PC-9 (cell line): ENCODE results near the gene ATP6V1G2. TPM values are rescaled to one million over a fixed set of nuclear protein-coding genes. Genes with fewer than 3 reads are reported as not detected.

Experiments
- BruUV-seq: library from RNA; stranded (reverse); fragments of 400-500 nt; replicated peaks from 2 replicates; lab custom pipeline; 2021; lab: Mats Ljungman, UMichigan
- CTCF ChIA-PET: fragments of 300-600 bp; sonication (Branson Sonifier 250); formaldehyde crosslinking; loops from one replicate; lab custom pipeline; 2022; ENCODE audit warnings: antibody characterized with exemption; lab: Charles Lee
- POLR2A ChIA-PET: fragments of 300-600 bp; sonication (Branson Sonifier 250); formaldehyde crosslinking; loops from one replicate; lab custom pipeline; 2022; ENCODE audit warnings: antibody characterized with exemption; ENCODE audit not compliant: unreplicated experiment; lab: Charles Lee
- DNase-seq, 2 experiments: peaks; one replicate each; pipeline versions ENCODE4 v3.0.0 to v3.0.0-alpha.2; 2015 to 2022; ENCODE audit warnings: mixed read lengths in 1 of 2
- H2AFZ ChIP-seq: fragments of 200-600 bp; sonication (generic); 2 replicates; pipeline ENCODE4 v1.8.1; 2017; ENCODE audit warnings: antibody characterized with exemption
- H3F3A ChIP-seq: fragments of 200-600 bp; sonication (generic); 2 replicates; pipeline ENCODE4 v1.8.1; 2017; ENCODE audit warnings: antibody characterized with exemption, mild to moderate bottlenecking, low read depth; ENCODE audit not compliant: insufficient read depth
- H3K27ac ChIP-seq: fragments of 200-600 bp; sonication (generic); 2 replicates; pipeline ENCODE4 v1.6.1; 2016; ENCODE audit warnings: mixed run types
- H3K27me3 ChIP-seq: fragments of 200-600 bp; sonication (generic); 2 replicates; pipeline ENCODE4 v1.6.1; 2016; ENCODE audit warnings: low read depth, mixed run types; ENCODE audit not compliant: insufficient read depth
- H3K36me3 ChIP-seq: fragments of 200-600 bp; sonication (generic); 2 replicates; pipeline ENCODE4 v1.6.1; 2016; ENCODE audit warnings: low read depth, mixed run types
- H3K4me1 ChIP-seq: fragments of 200-600 bp; sonication (generic); replicated peaks from 2 replicates; pipeline ENCODE4 v1.6.1; 2016; ENCODE audit warnings: mixed run types; ENCODE audit not compliant: insufficient read depth
- H3K4me2 ChIP-seq: fragments of 200-600 bp; sonication (generic); 2 replicates; pipeline ENCODE4 v1.6.1; 2017; ENCODE audit warnings: mixed run types
- H3K4me3 ChIP-seq: fragments of 200-600 bp; sonication (generic); 2 replicates; pipeline ENCODE4 v1.6.1; 2016; ENCODE audit warnings: mixed run types
- H3K79me2 ChIP-seq: fragments of 200-600 bp; sonication (generic); 2 replicates; pipeline ENCODE4 v1.6.1; 2017; ENCODE audit warnings: low read depth, mixed run types
- H3K9me2 ChIP-seq: fragments of 200-600 bp; sonication (generic); 2 replicates; pipeline ENCODE4 v1.8.1; 2017; ENCODE audit warnings: mild to moderate bottlenecking; ENCODE audit not compliant: insufficient read depth
- H3K9me3 ChIP-seq: fragments of 200-600 bp; sonication (generic); 2 replicates; pipeline ENCODE4 v1.8.1; 2016; ENCODE audit warnings: low read depth; ENCODE audit not compliant: insufficient read depth
- H4K20me1 ChIP-seq: fragments of 200-600 bp; sonication (generic); 2 replicates; pipeline ENCODE4 v1.8.1; 2017; ENCODE audit not compliant: insufficient read depth
- EZH2 ChIP-seq: fragments of 200-600 bp; sonication (generic); IDR thresholded peaks from 2 replicates; pipeline ENCODE4 v1.8.0; 2017; ENCODE audit warnings: antibody characterized with exemption, low read depth
- intact Hi-C: fragments of 100-400 bp; cut with micrococcal nuclease; formaldehyde crosslinking; loops from one replicate; pipeline ENCODE4 v1.10.0; 2022; ENCODE audit not compliant: unreplicated experiment
- total RNA-seq: library from RNA; stranded (reverse); gene quantifications from 2 replicates; pipeline ENCODE4 v1.2.3, GENCODE V29; 2021
- TF ChIP-seq, protein P1 (sequence below): fragments of 200-600 bp; sonication (generic); conservative IDR thresholded peaks from 2 replicates; pipeline ENCODE4 v1.6.1; 2017; ENCODE audit warnings: mixed run types, antibody characterized with exemption, mild to moderate bottlenecking, moderate library complexity

The ATP6V1G2 gene
- total RNA-seq, 1 experiment from 2014 or later, result 1.8 TPM

DNA sequence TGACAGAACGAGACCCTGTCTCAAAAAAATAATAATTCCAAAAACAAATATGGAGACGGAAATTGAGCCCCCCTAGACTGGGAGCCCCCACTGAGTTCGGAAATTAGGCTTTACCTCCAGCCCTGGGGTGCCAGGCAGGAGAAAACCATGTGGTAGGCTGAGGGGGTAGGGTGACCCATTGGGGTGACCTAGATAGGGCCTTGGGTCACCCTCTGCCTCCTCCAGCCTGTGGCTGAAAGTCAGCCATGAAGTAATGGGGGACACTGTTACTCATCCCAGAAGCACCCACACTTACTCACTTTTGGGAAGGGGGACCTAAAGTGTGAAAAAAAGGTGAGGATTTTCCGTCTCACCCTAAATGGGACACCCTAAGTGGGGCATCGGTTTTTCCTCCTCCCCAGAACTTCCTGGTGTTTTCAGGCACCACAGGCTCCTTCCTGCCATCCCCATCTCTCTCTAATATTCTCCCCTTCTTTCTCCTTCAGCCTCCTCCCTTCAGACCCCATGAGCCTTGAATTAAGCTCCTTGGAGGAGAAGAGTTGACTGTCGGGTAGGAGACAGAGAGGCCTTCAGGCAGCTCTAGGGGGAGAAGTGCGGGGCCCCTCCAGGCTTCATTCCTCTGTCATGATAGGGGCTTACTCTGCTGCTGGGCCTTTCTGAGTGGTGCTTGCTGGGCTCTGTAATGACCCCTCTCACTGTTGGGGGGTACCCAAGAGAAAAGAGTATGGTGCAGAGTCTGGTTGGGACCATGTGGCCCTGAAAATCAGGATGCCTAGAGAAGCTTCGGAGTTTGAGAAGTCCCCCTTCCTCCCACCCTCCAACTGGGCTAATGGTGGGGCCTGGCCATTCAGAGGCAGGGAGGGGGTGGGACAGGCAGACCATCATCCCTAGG lies 33.4 kb upstream of the ATP6V1G2 start:
- H3K27me3 ChIP-seq, result 0 out of 2 replicates have a peak, but pooled peaks cover 5% of the 10 kb centered on the region
- no peak overlapping the region for H3K27ac ChIP-seq
- no peak for DNase-seq
- no TSS peak for BruUV-seq
- intact Hi-C loops, result no loop called here
- ChIA-PET POLR2A (no interaction called here), CTCF (interaction anchor here (0.6 to 2.2 kb wide), 2 partner anchors 18 to 33 kb away, joined by 3 to 11 read pairs; partner anchors contain the start of gene NFKBIL1)
- H2AFZ ChIP-seq, result no peak overlapping the region
- no peaks in the 10 kb centered on the region for H3K36me3 ChIP-seq
- H4K20me1 ChIP-seq, result no peaks in the 10 kb centered on the region
- H3K4me3 ChIP-seq, result no peak overlapping the region
- 0 out of 2 replicates have a peak overlapping the region, but pooled peaks have one; percentile 91 for H3K4me2 ChIP-seq
- H3K9me2 ChIP-seq, result no peaks in the 10 kb centered on the region
- H3K79me2 ChIP-seq, result no peaks in the 10 kb centered on the region
- H3K4me1 ChIP-seq, result 0 out of 2 replicates have a peak, but pooled peaks cover 5% of the 10 kb centered on the region
- peaks cover 5% of the 10 kb centered on the region; the same call in 1 of the 2 replicates for H3F3A ChIP-seq
- TF ChIP-seq, protein P1, sequence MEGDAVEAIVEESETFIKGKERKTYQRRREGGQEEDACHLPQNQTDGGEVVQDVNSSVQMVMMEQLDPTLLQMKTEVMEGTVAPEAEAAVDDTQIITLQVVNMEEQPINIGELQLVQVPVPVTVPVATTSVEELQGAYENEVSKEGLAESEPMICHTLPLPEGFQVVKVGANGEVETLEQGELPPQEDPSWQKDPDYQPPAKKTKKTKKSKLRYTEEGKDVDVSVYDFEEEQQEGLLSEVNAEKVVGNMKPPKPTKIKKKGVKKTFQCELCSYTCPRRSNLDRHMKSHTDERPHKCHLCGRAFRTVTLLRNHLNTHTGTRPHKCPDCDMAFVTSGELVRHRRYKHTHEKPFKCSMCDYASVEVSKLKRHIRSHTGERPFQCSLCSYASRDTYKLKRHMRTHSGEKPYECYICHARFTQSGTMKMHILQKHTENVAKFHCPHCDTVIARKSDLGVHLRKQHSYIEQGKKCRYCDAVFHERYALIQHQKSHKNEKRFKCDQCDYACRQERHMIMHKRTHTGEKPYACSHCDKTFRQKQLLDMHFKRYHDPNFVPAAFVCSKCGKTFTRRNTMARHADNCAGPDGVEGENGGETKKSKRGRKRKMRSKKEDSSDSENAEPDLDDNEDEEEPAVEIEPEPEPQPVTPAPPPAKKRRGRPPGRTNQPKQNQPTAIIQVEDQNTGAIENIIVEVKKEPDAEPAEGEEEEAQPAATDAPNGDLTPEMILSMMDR, result no peak
- H3K9me3 ChIP-seq, result no peaks in the 10 kb centered on the region

DNA sequence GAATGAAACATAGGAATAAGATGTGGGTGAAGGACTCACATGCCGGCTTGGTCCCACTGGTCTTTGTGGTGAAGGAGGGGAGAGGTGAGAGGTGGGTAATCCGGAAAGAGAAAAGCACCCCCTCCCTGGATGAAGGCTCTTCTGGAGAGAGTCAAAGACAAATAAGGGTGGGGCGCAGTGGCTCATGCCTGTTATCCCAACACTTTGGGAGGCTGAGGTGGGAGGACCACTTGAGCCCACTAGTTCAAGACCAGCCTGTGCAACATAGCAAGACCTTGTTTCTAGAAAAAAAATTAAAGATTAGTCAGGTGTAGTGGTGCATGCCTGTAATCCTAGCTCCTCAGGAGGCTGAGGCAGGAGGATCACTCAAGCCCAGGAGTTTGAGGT lies 32.7 kb upstream of the ATP6V1G2 start:
- intact Hi-C loops, result no loop called here
- no peak for DNase-seq
- 0 out of 2 replicates have a peak, but pooled peaks cover 5% of the 10 kb centered on the region for H3K4me1 ChIP-seq
- H3K79me2 ChIP-seq, result no peaks in the 10 kb centered on the region
- TF ChIP-seq EZH2, result no peak
- TF ChIP-seq, protein P1, result no peak
- no peak overlapping the region for H3K27ac ChIP-seq
- no peaks in the 10 kb centered on the region for H4K20me1 ChIP-seq
- POLR2A ChIA-PET, result no interaction called here
- H2AFZ ChIP-seq, result no peak overlapping the region
- no peaks in the 10 kb centered on the region for H3K9me2 ChIP-seq
- H3F3A ChIP-seq, result peaks cover 5% of the 10 kb centered on the region; the same call in 1 of the 2 replicates
- H3K9me3 ChIP-seq, result no peaks in the 10 kb centered on the region
- 0 out of 2 replicates have a peak, but pooled peaks cover 5% of the 10 kb centered on the region for H3K27me3 ChIP-seq
- H3K36me3 ChIP-seq, result no peaks in the 10 kb centered on the region
- CTCF ChIA-PET, result no interaction called here
- no TSS peak for BruUV-seq
- no peak overlapping the region for H3K4me3 ChIP-seq
- no peak overlapping the region for H3K4me2 ChIP-seq

DNA sequence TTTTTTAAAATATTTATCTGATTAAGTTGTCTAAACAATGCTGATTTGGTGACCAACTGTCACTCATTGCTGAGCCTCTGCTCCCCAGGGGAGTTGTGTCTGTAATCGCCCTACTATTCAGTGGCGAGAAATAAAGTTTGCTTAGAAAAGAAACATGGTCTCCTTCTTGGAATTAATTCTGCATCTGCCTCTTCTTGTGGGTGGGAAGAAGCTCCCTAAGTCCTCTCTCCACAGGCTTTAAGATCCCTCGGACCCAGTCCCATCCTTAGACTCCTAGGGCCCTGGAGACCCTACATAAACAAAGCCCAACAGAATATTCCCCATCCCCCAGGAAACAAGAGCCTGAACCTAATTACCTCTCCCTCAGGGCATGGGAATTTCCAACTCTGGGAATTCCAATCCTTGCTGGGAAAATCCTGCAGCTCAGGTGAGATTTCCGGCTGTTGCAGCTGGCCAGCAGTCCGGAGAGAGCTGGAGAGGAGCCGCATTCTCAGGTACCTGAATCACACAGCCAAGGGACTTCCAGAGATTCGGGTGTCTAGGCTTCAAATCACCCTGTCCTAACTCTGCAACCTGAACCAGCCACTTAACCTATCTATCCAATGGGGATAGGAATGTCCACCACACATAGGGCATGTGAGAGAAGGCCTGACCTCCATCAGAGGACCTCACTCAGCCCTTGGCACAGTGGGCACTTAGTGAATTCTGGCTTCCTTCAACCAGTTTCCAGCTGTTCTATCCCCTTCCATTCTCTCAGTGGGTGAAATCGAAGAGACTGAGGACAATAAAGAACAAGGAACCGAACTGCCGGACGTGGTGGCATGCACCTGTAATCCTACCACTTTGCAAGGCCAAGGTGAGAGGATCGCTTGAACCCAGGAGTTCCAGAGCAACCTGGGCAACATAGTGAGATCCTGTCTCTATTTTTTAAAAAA lies 32.0 kb upstream of the ATP6V1G2 start:
- ChIA-PET POLR2A (no interaction called here), CTCF (no interaction called here)
- no peaks in the 10 kb centered on the region for H4K20me1 ChIP-seq
- no peaks in the 10 kb centered on the region for H3K36me3 ChIP-seq
- H3K9me3 ChIP-seq, result no peaks in the 10 kb centered on the region
- H3K4me1 ChIP-seq, result 0 out of 2 replicates have a peak, but pooled peaks cover 5% of the 10 kb centered on the region
- H3K4me3 ChIP-seq, result no peak overlapping the region
- TF ChIP-seq EZH2, result no peak
- TF ChIP-seq, protein P1, result no peak
- H3K79me2 ChIP-seq, result no peaks in the 10 kb centered on the region
- DNase-seq, result peak; percentile 24 to 45
- H2AFZ ChIP-seq, result no peak overlapping the region
- H3K9me2 ChIP-seq, result no peaks in the 10 kb centered on the region
- intact Hi-C loops, result no loop called here
- peaks cover 5% of the 10 kb centered on the region; the same call in 1 of the 2 replicates for H3F3A ChIP-seq
- BruUV-seq, result no TSS peak
- 0 out of 2 replicates have a peak, but pooled peaks cover 5% of the 10 kb centered on the region for H3K27me3 ChIP-seq
- H3K27ac ChIP-seq, result 0 out of 2 replicates have a peak overlapping the region, but pooled peaks have one; percentile 7
- H3K4me2 ChIP-seq, result no peak overlapping the region
